Esophagus squamous epithelium (tissue), 4 donors: ENCODE measurements around the gene NOL11.

Source experiments
- POLR2A ChIP-seq, 4 donors: fragments of 450-650 bp; IDR thresholded peaks; one replicate each; pipeline ENCODE4 v1.6.1; 2017; ENCODE audit warnings: antibody characterized with exemption in 4 of 4, mild to moderate bottlenecking in 4 of 4, moderate library complexity in 3 of 4
- TF ChIP-seq, protein P1 (sequence below), 6 experiments: fragments of 450-650 bp in 4 of 6; fragments of 200-600 bp in 2 of 6; sonication (generic) in 2 of 6; IDR thresholded peaks; one replicate each; pipeline ENCODE4 v1.5.1; 2016 to 2019; ENCODE audit warnings: antibody characterized with exemption in 6 of 6, mild to moderate bottlenecking in 4 of 6, moderate library complexity in 4 of 6

DNA sequence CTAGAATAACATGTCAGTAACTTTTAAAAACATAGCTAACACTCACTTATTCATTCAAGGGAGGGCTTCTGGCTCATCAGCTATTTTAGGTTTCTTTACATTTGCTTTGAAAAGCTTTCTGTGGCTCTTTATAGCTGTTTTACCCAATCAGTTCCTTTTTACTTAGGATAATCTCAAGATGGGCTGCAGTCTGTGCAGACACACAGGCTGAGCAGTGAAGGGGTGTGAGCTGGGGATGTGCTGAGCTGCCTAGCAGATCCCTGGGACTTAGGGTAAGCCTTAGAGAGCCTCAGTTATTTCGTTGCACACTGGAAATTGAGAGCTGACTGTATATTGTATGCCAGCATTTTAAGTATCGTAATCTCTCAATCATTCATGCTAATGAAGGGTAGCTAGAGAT, 30.2 kb upstream of the NOL11 start:
- TF ChIP-seq, protein P1, sequence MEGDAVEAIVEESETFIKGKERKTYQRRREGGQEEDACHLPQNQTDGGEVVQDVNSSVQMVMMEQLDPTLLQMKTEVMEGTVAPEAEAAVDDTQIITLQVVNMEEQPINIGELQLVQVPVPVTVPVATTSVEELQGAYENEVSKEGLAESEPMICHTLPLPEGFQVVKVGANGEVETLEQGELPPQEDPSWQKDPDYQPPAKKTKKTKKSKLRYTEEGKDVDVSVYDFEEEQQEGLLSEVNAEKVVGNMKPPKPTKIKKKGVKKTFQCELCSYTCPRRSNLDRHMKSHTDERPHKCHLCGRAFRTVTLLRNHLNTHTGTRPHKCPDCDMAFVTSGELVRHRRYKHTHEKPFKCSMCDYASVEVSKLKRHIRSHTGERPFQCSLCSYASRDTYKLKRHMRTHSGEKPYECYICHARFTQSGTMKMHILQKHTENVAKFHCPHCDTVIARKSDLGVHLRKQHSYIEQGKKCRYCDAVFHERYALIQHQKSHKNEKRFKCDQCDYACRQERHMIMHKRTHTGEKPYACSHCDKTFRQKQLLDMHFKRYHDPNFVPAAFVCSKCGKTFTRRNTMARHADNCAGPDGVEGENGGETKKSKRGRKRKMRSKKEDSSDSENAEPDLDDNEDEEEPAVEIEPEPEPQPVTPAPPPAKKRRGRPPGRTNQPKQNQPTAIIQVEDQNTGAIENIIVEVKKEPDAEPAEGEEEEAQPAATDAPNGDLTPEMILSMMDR (IDR thresholded peaks at IDR 0.05): no peak
- TF ChIP-seq POLR2A (IDR thresholded peaks at IDR 0.05): no peak
